Adipocyte (in vitro differentiated cells): ENCODE data around the gene PTCD3.
A peak's percentile ranks its signal among the peaks of the same experiment; 100 is the strongest.

Experiments used
- DNase-seq: peaks from one replicate; pipeline ENCODE4 v3.0.0-alpha.2; 2015; ENCODE audit warnings: low read depth
- H3K27me3 ChIP-seq: replicated peaks from 2 replicates; pipeline ENCODE4 v1.7.0; 2013; ENCODE audit warnings: mild to moderate bottlenecking, low read length, moderate library complexity; ENCODE audit not compliant: control insufficient read depth, insufficient read depth
- H3K36me3 ChIP-seq: 2 replicates; pipeline ENCODE4 v1.7.0; 2013; ENCODE audit warnings: low read length, mild to moderate bottlenecking, moderate library complexity; ENCODE audit not compliant: control insufficient read depth, insufficient read depth, severe bottlenecking
- H3K4me1 ChIP-seq: 2 replicates; pipeline ENCODE4 v1.7.0; 2013; ENCODE audit warnings: mild to moderate bottlenecking, low read length, moderate library complexity; ENCODE audit not compliant: control insufficient read depth, insufficient read depth
- H3K4me3 ChIP-seq: 2 replicates; pipeline ENCODE4 v1.7.0; 2013; ENCODE audit warnings: mild to moderate bottlenecking, low read length, moderate library complexity
- H3K9ac ChIP-seq: 2 replicates; pipeline ENCODE4 v1.7.0; 2013; ENCODE audit warnings: mild to moderate bottlenecking, low read length, moderate library complexity
- H3K9me3 ChIP-seq: 2 replicates; pipeline ENCODE4 v1.7.0; 2013; ENCODE audit warnings: mild to moderate bottlenecking, low read length, moderate library complexity; ENCODE audit not compliant: control insufficient read depth

The PTCD3 gene

GRCh38 chr2:86134709-86135108 is 28.7 kb downstream of the PTCD3 start:
- Histone ChIP-seq H3K4me3 (no peak overlapping the region), H3K9me3 (no peaks in the 10 kb centered on the region), H3K36me3 (peaks cover 100% of the 10 kb centered on the region), H3K4me1 (no peaks in the 10 kb centered on the region), H3K27me3 (no peaks in the 10 kb centered on the region), H3K9ac (no peak overlapping the region)
- no peak for DNase-seq

DNA sequence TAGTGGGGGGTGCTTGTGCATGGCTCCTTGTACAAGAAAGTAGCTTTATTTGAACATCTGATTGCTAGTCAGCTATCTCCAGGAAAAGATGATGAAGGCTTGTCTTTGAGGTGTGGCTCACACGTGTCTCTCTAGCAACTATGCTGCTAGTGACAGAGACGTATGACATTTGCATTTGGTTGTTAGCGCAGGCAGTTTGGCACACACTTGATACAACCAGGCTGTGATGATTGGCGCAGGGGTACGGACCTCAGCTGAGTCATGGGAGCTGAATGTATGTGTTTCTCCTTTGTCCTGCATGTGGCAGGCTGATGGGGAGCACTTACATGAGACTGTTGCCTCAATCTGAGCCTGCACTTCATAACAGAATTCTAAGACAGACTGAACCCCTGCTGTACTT is 29.6 kb downstream of the PTCD3 start:
- Histone ChIP-seq H3K9ac (no peak overlapping the region), H3K27me3 (no peaks in the 10 kb centered on the region), H3K4me3 (no peak overlapping the region), H3K4me1 (peaks cover 5% of the 10 kb centered on the region), H3K36me3 (peaks cover 100% of the 10 kb centered on the region), H3K9me3 (no peaks in the 10 kb centered on the region)
- no peak for DNase-seq

- H3K9me3 ChIP-seq: no peaks in the 10 kb centered on the region
- H3K9ac ChIP-seq: no peak overlapping the region
- no peaks in the 10 kb centered on the region for H3K27me3 ChIP-seq
- peaks cover 99% of the 10 kb centered on the region for H3K36me3 ChIP-seq
- H3K4me3 ChIP-seq: no peak overlapping the region
- DNase-seq: no peak
- H3K4me1 ChIP-seq: peaks cover 10% of the 10 kb centered on the region
Measured at GRCh38 chr2:86136141-86136540, 30.1 kb downstream of the PTCD3 start.

DNA sequence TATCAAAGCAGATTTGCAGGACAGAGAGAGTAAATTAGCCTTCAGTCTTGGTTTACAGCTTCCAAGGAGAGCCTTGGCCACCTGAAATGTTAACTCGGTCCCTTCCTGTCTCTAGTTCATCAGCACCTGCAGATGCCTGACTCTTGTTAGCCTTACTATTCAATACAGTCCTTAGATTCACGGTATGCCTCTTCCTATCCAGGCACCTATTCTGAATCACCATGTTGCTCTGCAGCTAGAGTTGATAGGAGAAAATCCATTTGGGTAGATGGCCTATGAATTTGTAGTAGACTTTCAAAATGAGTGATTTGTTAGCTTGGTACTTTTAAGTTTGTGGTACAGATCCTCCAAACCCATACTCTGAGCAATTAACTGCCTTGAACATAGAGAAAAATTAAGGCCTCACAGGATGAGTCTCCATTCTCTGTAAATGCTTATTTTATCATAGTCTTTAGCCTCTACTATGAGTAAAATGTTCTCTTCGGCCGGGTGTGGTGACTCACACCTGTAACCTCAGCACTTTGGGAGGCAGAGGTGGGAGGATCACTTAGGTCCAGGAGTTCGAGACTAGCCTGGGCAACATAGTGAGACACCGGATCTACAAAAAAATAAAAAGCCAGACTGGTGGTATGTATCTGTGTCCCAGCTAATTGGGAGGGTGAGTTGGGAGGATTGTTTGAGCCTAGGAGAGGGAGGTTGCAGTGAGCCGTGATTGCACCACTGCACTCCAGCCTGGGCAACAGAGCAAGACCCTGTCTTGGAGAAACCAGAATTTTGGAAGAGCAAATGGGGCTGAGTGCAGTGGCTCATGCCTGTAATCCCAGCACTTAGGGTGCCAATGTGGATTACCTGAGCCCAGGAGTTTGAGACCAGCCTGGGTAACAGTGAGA is 32.9 kb downstream of the PTCD3 start:
- H3K9ac ChIP-seq: no peak overlapping the region
- peaks cover 13% of the 10 kb centered on the region for H3K4me1 ChIP-seq
- no peaks in the 10 kb centered on the region for H3K9me3 ChIP-seq
- no peak for DNase-seq
- no peaks in the 10 kb centered on the region for H3K27me3 ChIP-seq
- no peak overlapping the region for H3K4me3 ChIP-seq
- H3K36me3 ChIP-seq: peaks cover 93% of the 10 kb centered on the region

- Histone ChIP-seq H3K9me3 (no peaks in the 10 kb centered on the region), H3K4me1 (peaks cover 13% of the 10 kb centered on the region), H3K9ac (no peak overlapping the region), H3K36me3 (peaks cover 93% of the 10 kb centered on the region), H3K4me3 (no peak overlapping the region), H3K27me3 (no peaks in the 10 kb centered on the region)
- DNase-seq: no peak
Measured at GRCh38 chr2:86139981-86140380, 33.9 kb downstream of the PTCD3 start.

GRCh38 chr2:86140969-86141392 is 34.9 kb downstream of the PTCD3 start:
- Histone ChIP-seq H3K4me1 (peaks cover 13% of the 10 kb centered on the region), H3K4me3 (no peak overlapping the region), H3K9ac (no peak overlapping the region), H3K36me3 (peaks cover 93% of the 10 kb centered on the region), H3K27me3 (no peaks in the 10 kb centered on the region), H3K9me3 (no peaks in the 10 kb centered on the region)
- DNase-seq: no peak

- Histone ChIP-seq H3K4me3 (no peak overlapping the region), H3K9ac (no peak overlapping the region), H3K36me3 (peaks cover 93% of the 10 kb centered on the region), H3K4me1 (peaks cover 13% of the 10 kb centered on the region), H3K27me3 (no peaks in the 10 kb centered on the region), H3K9me3 (no peaks in the 10 kb centered on the region)
- DNase-seq: no peak
Measured at GRCh38 chr2:86142436-86143257, 36.6 kb downstream of the PTCD3 start.

GRCh38 chr2:86143307-86143706 is 37.3 kb downstream of the PTCD3 start:
- peak; percentile 33 for DNase-seq
- H3K27me3 ChIP-seq: no peaks in the 10 kb centered on the region
- H3K9me3 ChIP-seq: no peaks in the 10 kb centered on the region
- H3K4me3 ChIP-seq: no peak overlapping the region
- peaks cover 92% of the 10 kb centered on the region for H3K36me3 ChIP-seq
- H3K4me1 ChIP-seq: peaks cover 13% of the 10 kb centered on the region
- H3K9ac ChIP-seq: no peak overlapping the region

GRCh38 chr2:86143926-86144685 is 38.1 kb downstream of the PTCD3 start:
- no peaks in the 10 kb centered on the region for H3K9me3 ChIP-seq
- H3K36me3 ChIP-seq: peaks cover 92% of the 10 kb centered on the region
- no peak overlapping the region for H3K4me3 ChIP-seq
- DNase-seq: no peak
- peaks cover 13% of the 10 kb centered on the region for H3K4me1 ChIP-seq
- no peak overlapping the region for H3K9ac ChIP-seq
- no peaks in the 10 kb centered on the region for H3K27me3 ChIP-seq

GRCh38 chr2:86147793-86148192 is 41.8 kb downstream of the PTCD3 start:
- no peaks in the 10 kb centered on the region for H3K27me3 ChIP-seq
- no peaks in the 10 kb centered on the region for H3K9me3 ChIP-seq
- no peak overlapping the region for H3K9ac ChIP-seq
- peaks cover 84% of the 10 kb centered on the region for H3K36me3 ChIP-seq
- no peak for DNase-seq
- no peak overlapping the region for H3K4me3 ChIP-seq
- no peaks in the 10 kb centered on the region for H3K4me1 ChIP-seq

GRCh38 chr2:86150502-86150901 is 44.5 kb downstream of the PTCD3 start:
- Histone ChIP-seq H3K9ac (no peak overlapping the region), H3K36me3 (peaks cover 79% of the 10 kb centered on the region), H3K4me3 (no peak overlapping the region), H3K9me3 (no peaks in the 10 kb centered on the region), H3K27me3 (no peaks in the 10 kb centered on the region), H3K4me1 (no peaks in the 10 kb centered on the region)
- no peak for DNase-seq
